Putamen (tissue), 1 donor: ENCODE results near the gene PREX1.

Experiments used
- DNase-seq: peaks from one replicate; pipeline ENCODE4 v3.0.0-alpha.2; 2016; ENCODE audit warnings: low spot score

Gene PREX1

GRCh38 chr20:48750376-48750775, 77.4 kb downstream of the PREX1 start:
- no peak for DNase-seq

GRCh38 chr20:48749437-48749836, 78.4 kb downstream of the PREX1 start:
- DNase-seq = no peak

GRCh38 chr20:48748556-48748955, 79.2 kb downstream of the PREX1 start:
- no peak for DNase-seq

GRCh38 chr20:48747840-48748414, 79.9 kb downstream of the PREX1 start:
- DNase-seq = no peak

- no peak for DNase-seq
These were observed 82.5 kb downstream of the PREX1 start for GRCh38 chr20:48745330-48745729.

GRCh38 chr20:48744515-48744914, 83.3 kb downstream of the PREX1 start:
- DNase-seq = no peak

GRCh38 chr20:48743807-48744206, 84.0 kb downstream of the PREX1 start:
- no peak for DNase-seq

GRCh38 chr20:48742912-48743680, 84.7 kb downstream of the PREX1 start:
- no peak for DNase-seq

GRCh38 chr20:48742233-48742632, 85.6 kb downstream of the PREX1 start:
- DNase-seq = no peak

GRCh38 chr20:48741669-48742068, 86.1 kb downstream of the PREX1 start:
- DNase-seq = no peak

- no peak for DNase-seq
These were observed 87.1 kb downstream of the PREX1 start for GRCh38 chr20:48740712-48741111.

GRCh38 chr20:48740292-48740649, 87.5 kb downstream of the PREX1 start:
- no peak for DNase-seq

GRCh38 chr20:48739395-48740291, 88.2 kb downstream of the PREX1 start:
- DNase-seq = no peak

- no peak for DNase-seq
These were observed 89.1 kb downstream of the PREX1 start for GRCh38 chr20:48738399-48739304.

GRCh38 chr20:48738094-48738398, 89.8 kb downstream of the PREX1 start:
- DNase-seq = no peak

- peak; percentile 89 for DNase-seq
These were observed 90.2 kb downstream of the PREX1 start for GRCh38 chr20:48737434-48738093.

GRCh38 chr20:48736636-48737035, 91.2 kb downstream of the PREX1 start:
- no peak for DNase-seq

GRCh38 chr20:48736231-48736630, 91.6 kb downstream of the PREX1 start:
- DNase-seq = no peak

GRCh38 chr20:48735112-48735511, 92.7 kb downstream of the PREX1 start:
- no peak for DNase-seq

GRCh38 chr20:48734104-48734749, 93.6 kb downstream of the PREX1 start:
- no peak for DNase-seq

GRCh38 chr20:48733296-48733790, 94.5 kb downstream of the PREX1 start:
- no peak for DNase-seq
